ENCODE measurements around the gene ATAD3C.
"Not testable (repeated sequence)": the region's sequence is repeated elsewhere in the genome, so short reads cannot be mapped to it uniquely, and the experiment has no call there.

The ATAD3C gene

GRCh38 chr1:1472053-1472876 is 22.8 kb downstream of the ATAD3C start:
- DNase-seq (ENCODE audit: low spot score): peak; percentile 40

DNA sequence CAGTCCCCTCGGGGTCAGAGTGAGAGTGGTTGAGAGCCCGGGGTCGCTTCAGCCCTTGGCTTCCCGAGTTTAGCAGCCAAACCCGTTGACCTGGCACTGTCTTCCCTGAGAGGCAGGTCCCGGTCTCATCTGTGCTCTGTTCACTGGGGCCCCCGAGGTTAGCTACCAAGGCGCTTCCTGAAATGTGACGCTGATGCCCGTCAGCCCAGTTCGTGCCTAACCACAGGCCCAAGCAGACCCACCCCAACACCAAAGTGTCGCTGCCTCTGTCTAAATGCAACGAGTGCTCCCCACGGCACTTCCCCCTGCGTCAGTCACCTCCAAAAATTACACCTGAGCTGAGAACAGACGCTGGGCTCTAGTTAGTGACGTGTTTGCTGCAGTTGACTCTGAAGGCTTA is 26.5 kb downstream of the ATAD3C start:
- not testable (repeated sequence) for DNase-seq (ENCODE audit: low spot score)

DNA sequence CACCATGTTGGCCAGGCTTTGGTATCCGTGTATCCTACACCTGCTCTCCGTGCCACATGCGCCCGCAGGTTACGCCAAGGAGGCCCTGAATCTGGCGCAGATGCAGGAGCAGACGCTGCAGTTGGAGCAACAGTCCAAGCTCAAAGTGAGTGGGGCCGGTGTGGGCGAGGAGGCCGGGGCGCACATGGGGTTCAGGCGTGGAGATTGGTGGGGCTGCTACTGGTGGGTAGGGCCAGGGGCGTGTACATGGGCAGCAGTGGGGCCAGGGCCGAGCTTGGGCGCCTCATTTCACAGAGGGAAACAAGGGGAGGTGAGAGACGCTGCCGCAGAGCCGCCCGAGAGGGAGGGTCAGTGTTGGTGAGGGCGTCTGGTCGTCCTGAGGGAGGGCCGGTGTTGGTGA is 27.7 kb downstream of the ATAD3C start:
- DNase-seq (ENCODE audit: low spot score): no peak

DNA sequence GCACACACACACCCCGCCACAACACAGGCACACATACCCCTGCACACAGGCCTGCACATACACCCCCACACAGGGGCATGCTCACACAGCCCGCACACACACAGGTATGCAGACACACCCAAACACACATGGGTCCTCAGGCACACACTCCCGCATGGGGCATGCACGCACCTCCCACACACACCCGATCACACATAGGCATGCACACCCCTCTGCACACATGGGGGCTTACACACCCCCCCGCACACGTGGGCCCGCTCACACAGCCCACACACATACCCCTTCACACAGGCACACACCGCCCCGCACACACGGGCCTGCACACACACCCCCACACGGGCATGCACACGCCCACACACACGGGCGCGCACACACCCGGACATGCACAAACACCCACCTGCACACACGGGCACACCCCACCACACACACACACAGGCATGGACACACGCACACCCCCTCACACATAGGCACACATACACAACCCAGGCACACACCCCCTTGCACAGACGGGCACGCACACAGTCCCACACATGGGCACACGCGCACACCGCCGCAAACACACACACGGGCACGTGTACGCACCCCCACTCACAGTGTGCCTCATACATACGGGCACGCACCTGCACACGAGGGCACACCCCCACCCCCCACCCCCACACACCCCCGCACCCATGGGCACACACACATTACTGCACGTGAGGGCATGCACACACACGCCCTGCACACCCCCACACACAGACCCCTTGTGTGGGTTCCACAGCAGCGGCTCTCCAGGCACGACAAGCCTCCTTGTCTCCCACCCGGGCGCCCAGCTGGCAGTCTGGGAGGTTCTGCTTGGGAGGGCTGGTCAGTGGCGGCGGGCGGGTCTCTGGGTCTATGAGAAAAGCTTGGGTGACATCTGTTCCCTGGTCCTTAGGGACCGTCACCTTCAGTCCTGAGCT is 30.3 kb downstream of the ATAD3C start:
- no peak for DNase-seq (ENCODE audit: low spot score)

DNA sequence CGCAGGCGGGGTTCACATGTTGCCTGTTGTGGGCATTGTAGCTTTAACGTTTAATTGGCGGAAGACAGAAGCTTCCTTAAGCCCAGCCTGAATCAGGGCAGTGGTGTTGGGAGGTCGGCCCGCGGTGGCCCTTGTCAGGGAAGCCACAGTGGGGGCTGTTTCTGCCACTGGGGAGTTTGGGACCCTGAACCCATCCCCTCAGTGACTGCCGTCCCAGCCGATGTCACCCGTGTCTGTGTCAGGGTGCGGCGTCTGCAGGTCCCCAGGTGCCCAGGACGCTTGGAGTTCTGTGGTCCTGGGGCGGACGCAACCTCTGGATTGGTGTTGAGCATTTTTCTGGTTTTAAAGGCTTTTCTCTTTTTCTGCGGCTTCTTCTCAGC is 31.0 kb downstream of the ATAD3C start:
- not testable (repeated sequence) for DNase-seq (ENCODE audit: low spot score)

DNA sequence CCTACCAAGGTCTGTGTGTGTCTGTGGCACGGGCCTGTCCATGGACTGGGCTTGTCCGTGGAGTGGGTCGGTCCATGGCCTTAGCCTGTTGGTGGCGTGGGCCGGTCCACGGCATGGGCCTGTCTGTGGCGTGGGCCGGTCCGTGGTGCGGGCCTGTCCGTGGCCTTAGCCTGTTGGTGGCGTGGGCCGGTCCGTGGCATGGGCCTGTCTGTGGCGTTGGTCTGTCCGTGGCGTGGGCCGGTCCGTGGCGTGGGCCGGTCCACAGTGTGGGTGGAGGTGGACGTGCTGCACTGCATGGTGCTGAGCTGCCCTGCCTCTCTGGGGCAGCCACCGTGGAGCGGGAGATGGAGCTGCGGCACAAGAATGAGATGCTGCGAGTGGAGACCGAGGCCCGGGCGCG is 32.3 kb downstream of the ATAD3C start:
- DNase-seq (ENCODE audit: low spot score): not testable (repeated sequence)

DNA sequence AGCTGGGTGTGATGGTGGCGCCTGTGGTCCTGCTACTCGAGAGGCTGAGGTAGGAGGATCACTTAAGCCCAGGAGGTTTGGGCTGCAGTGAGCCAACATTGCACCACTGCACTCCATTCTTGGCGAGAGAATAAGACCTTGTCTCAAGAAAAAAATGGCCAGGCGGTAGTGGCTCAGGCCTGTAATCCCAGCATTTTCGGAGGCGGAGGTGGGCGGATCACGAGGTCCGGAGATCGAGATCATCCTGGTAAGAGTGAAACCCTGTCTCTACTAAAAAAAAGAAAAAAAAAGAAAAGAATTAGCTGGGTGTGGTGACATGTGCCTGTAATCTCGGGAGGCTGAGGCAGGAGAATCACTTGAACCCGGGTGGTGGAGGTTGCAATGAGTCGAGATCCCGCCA is 33.4 kb downstream of the ATAD3C start:
- no peak for DNase-seq (ENCODE audit: low spot score)

DNA sequence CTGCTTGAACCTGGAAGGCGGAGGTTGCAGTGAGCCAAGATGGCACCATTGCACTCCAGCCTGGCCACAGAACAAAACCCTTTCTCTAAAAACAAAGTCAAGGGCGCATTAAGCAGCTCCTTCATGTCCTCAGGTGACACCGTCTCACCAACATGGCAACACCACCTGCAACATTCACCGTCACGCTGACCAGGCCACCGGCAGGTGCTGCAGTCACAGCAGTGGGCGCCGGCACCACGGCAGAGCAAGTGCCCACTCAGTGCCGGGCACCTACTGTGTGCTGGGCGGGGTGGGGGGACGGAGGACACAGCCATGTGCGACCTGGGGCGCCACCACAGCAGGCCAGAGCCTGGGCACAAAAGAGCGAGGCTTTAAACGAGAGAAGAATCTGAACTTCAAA is 34.2 kb downstream of the ATAD3C start:
- DNase-seq (ENCODE audit: low spot score): no peak

GRCh38 chr1:1484976-1485750 is 35.7 kb downstream of the ATAD3C start:
- not testable (repeated sequence) for DNase-seq (ENCODE audit: low spot score)

GRCh38 chr1:1485755-1486317 is 36.3 kb downstream of the ATAD3C start:
- DNase-seq (ENCODE audit: low spot score): not testable (repeated sequence)

- no peak for DNase-seq (ENCODE audit: low spot score)
Observed at GRCh38 chr1:1487701-1488100, 38.2 kb downstream of the ATAD3C start.

- no peak for DNase-seq (ENCODE audit: low spot score)
Observed at GRCh38 chr1:1489231-1489630, 39.7 kb downstream of the ATAD3C start.

DNA sequence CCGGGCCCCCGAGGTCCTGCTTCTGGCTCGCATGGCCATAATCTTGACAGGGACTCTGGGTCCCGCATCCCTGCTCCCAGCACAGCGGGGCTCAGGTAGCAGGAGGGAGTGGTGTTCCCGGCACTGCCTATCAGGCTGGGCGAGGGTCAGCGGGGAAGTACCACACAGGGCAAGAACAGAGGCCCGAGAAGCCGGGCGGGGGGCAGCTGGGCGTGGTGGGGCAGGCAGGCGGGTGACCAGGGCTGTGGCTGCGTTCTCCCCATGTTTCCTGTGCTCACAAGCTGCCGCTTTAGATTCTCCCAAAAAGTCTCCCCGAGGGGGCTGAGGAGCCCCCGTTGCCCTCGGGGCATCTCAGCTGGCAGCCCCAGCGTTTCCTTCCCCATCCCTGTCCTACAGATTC is 40.4 kb downstream of the ATAD3C start:
- DNase-seq (ENCODE audit: low spot score): no peak

GRCh38 chr1:1490633-1491230 is 41.2 kb downstream of the ATAD3C start:
- no peak for DNase-seq (ENCODE audit: low spot score)

- DNase-seq (ENCODE audit: low spot score): no peak
Observed at GRCh38 chr1:1491601-1492000, 42.1 kb downstream of the ATAD3C start.

DNA sequence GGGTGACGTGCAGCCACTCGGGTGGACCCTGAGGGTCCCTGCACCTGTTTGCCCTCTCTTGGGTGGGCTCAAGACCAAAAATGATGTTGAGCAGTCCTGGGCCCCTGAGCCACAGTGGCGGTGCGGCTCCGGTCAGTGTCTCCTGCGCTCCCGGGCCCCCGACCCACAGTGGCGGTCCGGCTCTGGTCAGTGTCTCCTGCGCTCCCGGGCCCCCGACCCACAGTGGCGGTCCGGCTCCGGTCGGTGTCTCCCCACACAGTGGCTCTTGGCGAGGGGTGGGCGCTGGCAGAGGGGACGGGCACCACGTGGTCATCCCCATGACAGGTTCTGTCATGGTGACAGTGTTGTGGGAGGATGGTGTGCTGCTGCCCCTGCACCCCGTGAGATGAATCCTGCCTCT is 44.8 kb downstream of the ATAD3C start:
- DNase-seq (ENCODE audit: low spot score): not testable (repeated sequence)

- not testable (repeated sequence) for DNase-seq (ENCODE audit: low spot score)
Observed at GRCh38 chr1:1495461-1495975, 46.0 kb downstream of the ATAD3C start.

DNA sequence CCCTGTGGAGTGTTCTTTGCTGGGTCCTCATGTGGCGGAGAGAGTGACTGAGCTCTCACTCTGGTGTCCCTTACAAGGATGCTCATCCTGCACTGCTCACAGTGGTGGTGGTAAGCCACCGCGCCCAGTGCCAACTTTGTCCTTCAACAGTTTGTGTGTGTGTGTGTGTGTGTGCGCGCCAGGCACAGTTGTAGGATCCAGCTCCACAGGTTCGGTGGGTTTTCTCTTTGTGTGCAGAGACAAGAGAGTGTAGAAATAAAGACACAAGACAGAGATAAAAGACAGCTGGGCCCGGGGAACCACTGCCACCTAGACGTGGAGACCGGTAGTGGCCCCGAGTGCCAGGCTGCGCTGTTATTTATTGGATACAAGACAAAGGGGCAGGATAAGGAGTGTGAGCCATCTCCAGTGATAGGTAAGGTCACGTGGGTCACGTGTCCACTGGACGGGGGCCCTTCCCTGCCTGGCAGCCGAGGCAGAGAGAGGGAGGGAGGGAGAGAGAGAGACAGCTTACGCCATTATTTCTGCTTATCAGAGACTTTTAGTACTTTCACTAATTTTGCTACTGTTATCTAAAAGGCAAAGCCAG is 55.4 kb downstream of the ATAD3C start:
- DNase-seq (ENCODE audit: low spot score): peak; percentile 56

DNA sequence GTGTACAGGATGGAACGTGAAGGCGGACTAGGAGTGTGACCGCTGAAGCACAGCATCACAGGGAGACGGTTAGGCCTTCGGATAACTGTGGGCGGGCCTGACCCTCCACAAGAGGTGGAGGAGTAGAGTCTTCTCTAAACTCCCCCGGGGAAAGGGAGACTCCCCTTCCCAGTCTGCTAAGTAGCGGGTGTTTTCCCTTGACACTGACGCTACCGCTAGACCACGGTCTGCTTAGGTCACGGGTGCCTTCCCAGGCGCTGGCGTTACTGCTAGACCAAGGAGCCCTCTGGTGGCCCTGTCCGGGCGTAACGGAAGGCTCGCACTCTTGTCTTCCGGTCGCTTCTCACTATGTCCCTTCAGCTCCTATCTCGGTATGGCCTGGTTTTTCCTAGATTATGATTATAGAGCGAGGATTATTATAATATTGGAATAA is 55.9 kb downstream of the ATAD3C start:
- DNase-seq (ENCODE audit: low spot score): not testable (repeated sequence)

DNA sequence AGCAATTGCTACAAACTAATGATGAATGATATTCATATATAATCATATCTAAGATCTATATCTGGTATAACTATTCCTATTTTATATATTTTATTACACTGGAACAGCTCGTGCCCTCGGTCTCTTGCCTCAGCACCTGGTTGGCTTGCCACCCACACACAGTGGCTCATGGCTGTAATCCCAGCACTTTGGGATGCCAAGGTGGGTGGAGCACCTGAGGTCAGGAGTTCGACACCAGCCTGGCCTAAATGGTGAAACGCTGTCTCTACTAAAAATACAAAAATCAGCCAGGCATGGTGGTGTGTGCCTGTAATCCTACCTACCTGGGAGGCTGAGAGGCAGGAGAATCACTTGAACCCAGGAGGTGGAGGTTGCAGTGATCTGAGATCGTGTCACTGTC is 56.3 kb downstream of the ATAD3C start:
- DNase-seq (ENCODE audit: low spot score): not testable (repeated sequence)

DNA sequence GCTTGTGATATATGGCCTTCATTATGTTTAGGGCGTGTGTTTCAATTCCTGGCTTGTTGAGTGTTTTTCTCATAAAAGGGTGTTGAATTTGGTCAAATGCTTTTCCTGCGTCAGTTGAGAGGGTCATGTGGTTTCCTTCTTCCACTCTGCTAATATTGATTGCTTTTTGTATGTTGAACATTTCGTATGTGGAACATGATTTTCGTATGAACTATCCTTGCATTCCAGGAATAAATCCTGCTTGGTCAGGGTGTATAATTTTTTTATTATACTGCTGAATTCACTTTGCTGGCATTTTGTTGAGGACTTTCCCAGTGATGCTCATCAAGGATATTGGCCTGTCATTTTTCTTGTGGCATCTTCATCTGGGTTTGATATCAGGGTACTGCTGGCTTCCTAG is 57.8 kb downstream of the ATAD3C start:
- DNase-seq (ENCODE audit: low spot score): no peak

Measured in HuH-7 (cell line).